Rectal smooth muscle tissue (tissue), 1 donor: ENCODE results near the gene WRAP53.

Experiments
- H3K27ac ChIP-seq: one replicate; pipeline ENCODE4 v1.7.0; 2013; ENCODE audit warnings: low read depth, low read length, inconsistent platforms
- H3K27me3 ChIP-seq: one replicate; pipeline ENCODE4 v1.7.0; 2013; ENCODE audit warnings: low read length; ENCODE audit not compliant: control insufficient read depth, insufficient read depth
- H3K36me3 ChIP-seq: one replicate; pipeline ENCODE4 v1.7.0; 2013; ENCODE audit warnings: low read length; ENCODE audit not compliant: control insufficient read depth, insufficient read depth
- H3K4me1 ChIP-seq: one replicate; pipeline ENCODE4 v1.7.0; 2013; ENCODE audit warnings: low read length; ENCODE audit not compliant: control insufficient read depth, insufficient read depth
- H3K4me3 ChIP-seq: one replicate; pipeline ENCODE4 v1.7.0; 2013; ENCODE audit warnings: low read length
- H3K9ac ChIP-seq: one replicate; pipeline ENCODE4 v1.7.0; 2013; ENCODE audit warnings: low read length

Gene WRAP53

DNA sequence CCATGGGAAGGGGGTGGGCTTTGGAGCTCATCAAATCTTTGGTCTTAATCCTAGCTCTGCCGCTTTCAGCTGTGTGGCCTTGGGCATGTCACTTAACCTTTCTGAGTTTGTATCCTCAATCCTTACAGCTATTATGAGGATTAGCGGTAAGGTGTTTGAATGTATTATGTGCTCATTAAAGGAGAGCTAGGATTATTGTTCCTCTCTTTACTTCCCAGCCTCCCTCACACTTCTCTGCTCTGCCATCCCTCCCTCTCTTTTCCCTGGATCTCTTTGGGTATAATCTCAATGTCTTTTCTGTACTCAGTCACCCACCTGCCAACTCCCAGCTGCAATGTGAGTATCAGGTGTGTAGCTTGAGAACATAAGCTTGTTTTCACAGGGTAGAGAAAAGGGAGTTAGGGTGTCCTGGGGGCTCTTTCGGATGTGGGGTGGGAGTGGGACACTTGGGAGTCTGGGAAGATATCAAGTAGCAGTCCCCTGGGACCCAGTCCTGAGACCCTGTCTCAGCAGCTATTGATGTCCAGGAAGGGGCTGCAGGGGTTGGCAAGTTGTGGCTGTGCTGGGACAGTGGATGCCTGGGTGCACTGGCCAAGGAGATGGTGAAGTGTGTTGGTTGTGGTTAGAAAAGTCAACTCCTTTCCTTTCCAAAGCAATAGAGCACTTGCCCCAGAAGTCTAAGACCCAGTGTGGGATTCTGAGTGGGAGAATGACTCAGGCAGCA, 18.5 kb downstream of the WRAP53 start:
- Histone ChIP-seq H3K36me3 (no peaks in the 10 kb centered on the region), H3K4me1 (peaks cover 4% of the 10 kb centered on the region), H3K27ac (no peak overlapping the region), H3K9ac (no peak overlapping the region), H3K27me3 (peaks cover 33% of the 10 kb centered on the region), H3K4me3 (no peak overlapping the region)

DNA sequence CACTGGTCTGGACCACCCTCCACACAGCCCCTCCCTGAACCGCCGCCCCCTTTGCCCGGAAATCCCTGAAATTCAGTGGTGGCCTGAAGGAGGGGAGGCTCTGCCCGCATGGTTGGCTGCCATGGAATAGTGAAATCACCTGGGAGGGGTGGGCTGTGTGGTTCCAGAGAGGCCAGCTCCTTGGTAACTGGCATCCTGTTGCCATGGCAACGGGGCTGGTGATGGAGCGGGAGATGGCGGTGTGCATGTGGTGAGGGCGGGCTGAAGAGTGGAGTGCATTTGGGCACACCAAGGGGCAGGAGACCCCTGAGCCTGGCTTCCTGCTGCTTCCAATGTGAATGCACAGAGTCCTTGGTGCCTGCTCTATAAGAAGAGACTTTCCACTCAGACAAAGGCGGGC, 19.2 kb downstream of the WRAP53 start:
- H3K36me3 ChIP-seq = no peaks in the 10 kb centered on the region
- no peak overlapping the region for H3K27ac ChIP-seq
- peaks cover 38% of the 10 kb centered on the region for H3K27me3 ChIP-seq
- H3K4me1 ChIP-seq = peaks cover 4% of the 10 kb centered on the region
- H3K9ac ChIP-seq = no peak overlapping the region
- no peak overlapping the region for H3K4me3 ChIP-seq

DNA sequence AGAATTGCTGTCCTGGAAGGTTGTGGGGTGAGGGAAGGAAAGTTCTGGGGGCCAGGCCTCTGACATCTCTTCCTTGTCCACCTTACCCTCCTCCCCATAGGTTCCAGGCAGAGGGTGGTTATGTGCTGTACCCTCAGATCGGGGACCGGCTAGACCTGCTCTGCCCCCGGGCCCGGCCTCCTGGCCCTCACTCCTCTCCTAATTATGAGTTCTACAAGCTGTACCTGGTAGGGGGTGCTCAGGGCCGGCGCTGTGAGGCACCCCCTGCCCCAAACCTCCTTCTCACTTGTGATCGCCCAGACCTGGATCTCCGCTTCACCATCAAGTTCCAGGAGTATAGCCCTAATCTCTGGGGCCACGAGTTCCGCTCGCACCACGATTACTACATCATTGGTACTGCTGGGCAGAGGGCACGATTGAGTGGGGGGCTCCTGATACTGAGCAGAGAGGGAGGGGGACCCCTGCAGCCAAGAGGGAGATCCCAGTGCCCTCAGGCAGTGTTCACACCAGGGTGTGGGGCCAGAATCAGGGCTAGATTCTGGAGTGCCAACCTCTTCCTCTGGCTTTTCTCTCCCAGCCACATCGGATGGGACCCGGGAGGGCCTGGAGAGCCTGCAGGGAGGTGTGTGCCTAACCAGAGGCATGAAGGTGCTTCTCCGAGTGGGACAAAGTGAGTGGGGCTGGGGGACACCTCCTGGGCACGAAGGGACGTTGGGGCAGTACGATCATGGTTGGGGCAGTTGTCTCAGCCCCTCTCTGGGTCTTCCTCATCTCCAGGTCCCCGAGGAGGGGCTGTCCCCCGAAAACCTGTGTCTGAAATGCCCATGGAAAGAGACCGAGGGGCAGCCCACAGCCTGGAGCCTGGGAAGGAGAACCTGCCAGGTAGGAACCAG, 19.8 kb downstream of the WRAP53 start:
- no peaks in the 10 kb centered on the region for H3K36me3 ChIP-seq
- H3K4me3 ChIP-seq = no peak overlapping the region
- peaks cover 4% of the 10 kb centered on the region for H3K4me1 ChIP-seq
- H3K27me3 ChIP-seq = peaks cover 34% of the 10 kb centered on the region
- H3K9ac ChIP-seq = no peak overlapping the region
- no peak overlapping the region for H3K27ac ChIP-seq

DNA sequence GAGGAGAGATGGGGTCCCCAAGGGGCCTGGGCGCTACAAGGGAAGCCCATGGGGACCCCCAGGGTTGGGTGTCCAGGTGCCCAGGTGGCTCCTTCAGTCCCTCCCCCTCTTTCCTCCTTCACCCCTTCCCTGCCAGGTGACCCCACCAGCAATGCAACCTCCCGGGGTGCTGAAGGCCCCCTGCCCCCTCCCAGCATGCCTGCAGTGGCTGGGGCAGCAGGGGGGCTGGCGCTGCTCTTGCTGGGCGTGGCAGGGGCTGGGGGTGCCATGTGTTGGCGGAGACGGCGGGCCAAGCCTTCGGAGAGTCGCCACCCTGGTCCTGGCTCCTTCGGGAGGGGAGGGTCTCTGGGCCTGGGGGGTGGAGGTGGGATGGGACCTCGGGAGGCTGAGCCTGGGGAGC, 20.8 kb downstream of the WRAP53 start:
- H3K4me1 ChIP-seq = peaks cover 4% of the 10 kb centered on the region
- H3K4me3 ChIP-seq = no peak overlapping the region
- H3K9ac ChIP-seq = no peak overlapping the region
- peaks cover 29% of the 10 kb centered on the region for H3K27me3 ChIP-seq
- H3K36me3 ChIP-seq = no peaks in the 10 kb centered on the region
- no peak overlapping the region for H3K27ac ChIP-seq

DNA sequence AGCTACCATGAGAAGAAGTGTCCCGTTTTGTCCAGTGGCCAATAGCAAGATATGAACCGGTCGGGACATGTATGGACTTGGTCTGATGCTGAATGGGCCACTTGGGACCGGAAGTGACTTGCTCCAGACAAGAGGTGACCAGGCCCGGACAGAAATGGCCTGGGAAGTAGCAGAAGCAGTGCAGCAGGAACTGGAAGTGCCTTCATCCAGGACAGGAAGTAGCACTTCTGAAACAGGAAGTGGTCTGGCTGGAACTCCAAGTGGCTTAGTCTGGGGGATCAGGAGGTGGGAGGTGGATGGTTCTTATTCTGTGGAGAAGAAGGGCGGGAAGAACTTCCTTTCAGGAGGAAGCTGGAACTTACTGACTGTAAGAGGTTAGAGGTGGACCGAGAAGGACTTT, 22.0 kb downstream of the WRAP53 start:
- Histone ChIP-seq H3K27ac (no peak overlapping the region), H3K9ac (no peak overlapping the region), H3K27me3 (peaks cover 25% of the 10 kb centered on the region), H3K4me1 (no peaks in the 10 kb centered on the region), H3K36me3 (no peaks in the 10 kb centered on the region), H3K4me3 (no peak overlapping the region)

DNA sequence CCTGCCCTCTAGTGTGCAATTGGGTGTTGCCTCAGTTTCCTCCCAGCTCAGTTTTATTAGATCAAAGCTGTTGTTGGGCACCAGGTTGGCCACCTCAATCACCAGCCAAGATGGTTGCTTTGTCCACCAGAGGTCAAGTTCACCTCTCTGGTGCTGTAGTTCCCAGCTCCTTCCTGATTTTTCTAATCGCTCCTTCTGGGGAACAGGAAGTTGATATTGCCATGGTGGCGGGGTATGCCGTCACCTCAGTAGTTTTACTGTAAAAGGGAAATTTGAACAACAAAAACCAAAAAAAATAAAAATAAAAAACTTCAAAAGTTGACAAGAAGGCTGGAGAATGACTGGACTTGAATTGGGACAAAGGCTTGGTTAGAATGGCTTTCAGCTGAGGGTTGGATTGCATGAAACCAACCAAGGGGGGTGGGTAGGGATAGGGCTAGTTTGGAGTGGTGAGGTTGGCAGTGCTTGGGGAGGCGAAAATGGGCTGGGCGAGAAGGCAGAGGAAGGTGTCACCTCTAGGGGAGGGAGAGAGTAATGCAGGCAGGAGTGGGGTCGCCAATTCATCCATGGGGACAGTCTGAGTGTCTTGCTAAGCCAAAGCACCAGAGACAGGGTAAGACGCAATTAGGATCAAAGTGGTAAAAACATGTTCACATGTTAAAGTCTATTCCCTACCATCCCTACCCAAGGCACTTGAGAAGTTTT, 22.9 kb downstream of the WRAP53 start:
- H3K27me3 ChIP-seq = peaks cover 25% of the 10 kb centered on the region
- no peaks in the 10 kb centered on the region for H3K4me1 ChIP-seq
- H3K4me3 ChIP-seq = no peak overlapping the region
- no peak overlapping the region for H3K27ac ChIP-seq
- H3K36me3 ChIP-seq = no peaks in the 10 kb centered on the region
- H3K9ac ChIP-seq = no peak overlapping the region

DNA sequence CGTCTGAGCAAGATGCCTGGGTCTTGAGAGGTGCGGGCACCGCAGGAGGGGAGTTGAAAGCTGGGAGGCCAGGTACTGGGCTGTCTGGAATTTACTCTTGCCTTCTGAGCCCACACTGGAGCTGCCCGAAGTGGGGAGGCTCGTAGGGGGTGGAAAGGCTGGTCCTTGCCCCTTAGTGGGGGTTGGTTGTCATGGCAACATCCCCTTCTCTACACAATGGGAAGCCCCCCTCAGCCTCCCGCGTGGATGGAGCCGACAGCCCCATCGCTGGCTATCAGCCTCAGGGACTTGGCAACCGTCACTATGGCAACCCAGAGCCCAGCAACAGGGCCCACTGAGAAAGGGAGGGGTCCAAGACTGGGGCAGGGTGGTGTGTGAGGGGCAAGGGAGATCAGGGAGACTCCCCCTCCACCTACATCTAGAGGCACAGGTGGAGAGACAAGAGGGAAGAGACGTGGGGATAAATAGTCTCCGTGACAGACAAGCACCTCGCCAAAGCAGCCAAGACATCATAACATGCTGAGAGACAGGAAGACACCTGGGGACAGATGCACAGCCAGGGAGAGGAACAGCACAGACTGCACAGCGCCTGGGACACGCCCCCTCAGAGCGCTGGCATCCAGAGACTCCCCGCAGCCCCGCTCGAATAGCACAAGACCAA, 24.0 kb downstream of the WRAP53 start:
- Histone ChIP-seq H3K27me3 (peaks cover 17% of the 10 kb centered on the region), H3K27ac (no peak overlapping the region)

DNA sequence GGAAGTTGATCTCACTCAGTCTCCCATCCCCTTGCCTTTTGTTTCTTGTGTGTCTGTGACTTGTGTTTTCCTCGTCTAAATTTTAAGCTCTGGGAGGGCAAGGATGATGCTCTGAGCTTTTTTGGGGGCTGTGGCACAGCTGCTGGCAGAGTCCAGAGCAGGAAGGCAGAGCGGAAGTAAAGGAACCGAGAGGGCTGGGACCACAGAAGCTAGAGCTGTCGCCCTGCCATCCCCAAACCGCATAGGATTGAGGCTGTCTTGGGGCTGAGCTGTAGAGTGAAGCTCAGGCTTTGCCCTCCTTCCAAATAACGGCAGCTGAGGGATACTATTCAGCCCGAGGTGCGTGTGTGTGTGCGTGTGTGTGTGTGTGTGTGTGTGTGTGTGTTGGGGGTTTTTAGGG, 25.5 kb downstream of the WRAP53 start:
- no peaks in the 10 kb centered on the region for H3K36me3 ChIP-seq
- H3K4me3 ChIP-seq = no peak overlapping the region
- no peak overlapping the region for H3K27ac ChIP-seq
- peaks cover 17% of the 10 kb centered on the region for H3K27me3 ChIP-seq
- H3K4me1 ChIP-seq = peaks cover 2% of the 10 kb centered on the region
- no peak overlapping the region for H3K9ac ChIP-seq

More for the DNA sequence above, 24.0 kb downstream of the WRAP53 start:
- Histone ChIP-seq H3K9ac (no peak overlapping the region), H3K4me3 (no peak overlapping the region), H3K36me3 (no peaks in the 10 kb centered on the region), H3K4me1 (peaks cover 2% of the 10 kb centered on the region)

DNA sequence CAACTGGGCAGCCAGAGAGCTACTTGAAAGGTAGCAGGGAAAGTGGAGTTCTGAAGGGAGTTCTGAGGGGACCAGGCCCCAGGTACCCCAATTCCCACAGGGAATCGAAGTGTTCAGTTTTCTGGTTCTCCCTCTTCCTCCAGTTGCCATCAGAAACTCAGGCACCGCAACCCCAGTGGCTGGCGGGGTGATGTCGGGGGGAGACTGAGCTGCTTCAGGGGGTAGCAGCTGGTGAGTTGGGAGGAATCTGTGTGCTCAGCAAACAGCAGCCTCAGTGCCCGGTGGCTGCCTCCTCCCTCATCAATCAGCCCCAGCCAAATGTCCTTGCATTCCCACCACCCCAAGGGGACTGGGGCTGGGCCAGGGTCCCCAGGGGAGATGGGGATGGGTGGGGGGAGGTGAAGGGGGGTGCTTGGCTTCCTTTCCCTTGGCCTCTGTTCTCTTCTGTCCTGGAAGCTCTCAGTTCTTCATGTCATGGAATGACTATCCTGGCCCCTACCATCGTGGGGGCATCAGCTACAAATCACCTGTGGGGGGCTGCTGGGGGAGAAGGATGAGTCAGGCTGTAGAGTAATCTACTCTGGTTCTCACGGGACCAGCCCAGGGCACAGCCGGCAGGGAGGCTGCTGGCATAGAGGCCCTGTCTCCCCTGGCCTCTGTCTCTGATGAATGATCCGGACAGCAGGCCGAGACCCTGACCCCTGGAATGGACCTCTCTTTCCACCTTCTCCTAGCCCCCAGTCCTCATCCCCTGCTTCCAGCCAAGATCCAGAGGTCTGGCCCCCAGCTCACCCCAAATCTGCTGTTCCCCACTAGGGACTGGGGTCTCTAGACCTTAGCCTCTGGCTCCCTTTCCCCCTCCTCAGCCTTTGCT, 26.7 kb downstream of the WRAP53 start:
- Histone ChIP-seq H3K27ac (no peak overlapping the region), H3K4me3 (no peak overlapping the region), H3K36me3 (no peaks in the 10 kb centered on the region), H3K27me3 (peaks cover 20% of the 10 kb centered on the region), H3K4me1 (peaks cover 2% of the 10 kb centered on the region), H3K9ac (no peak overlapping the region)

DNA sequence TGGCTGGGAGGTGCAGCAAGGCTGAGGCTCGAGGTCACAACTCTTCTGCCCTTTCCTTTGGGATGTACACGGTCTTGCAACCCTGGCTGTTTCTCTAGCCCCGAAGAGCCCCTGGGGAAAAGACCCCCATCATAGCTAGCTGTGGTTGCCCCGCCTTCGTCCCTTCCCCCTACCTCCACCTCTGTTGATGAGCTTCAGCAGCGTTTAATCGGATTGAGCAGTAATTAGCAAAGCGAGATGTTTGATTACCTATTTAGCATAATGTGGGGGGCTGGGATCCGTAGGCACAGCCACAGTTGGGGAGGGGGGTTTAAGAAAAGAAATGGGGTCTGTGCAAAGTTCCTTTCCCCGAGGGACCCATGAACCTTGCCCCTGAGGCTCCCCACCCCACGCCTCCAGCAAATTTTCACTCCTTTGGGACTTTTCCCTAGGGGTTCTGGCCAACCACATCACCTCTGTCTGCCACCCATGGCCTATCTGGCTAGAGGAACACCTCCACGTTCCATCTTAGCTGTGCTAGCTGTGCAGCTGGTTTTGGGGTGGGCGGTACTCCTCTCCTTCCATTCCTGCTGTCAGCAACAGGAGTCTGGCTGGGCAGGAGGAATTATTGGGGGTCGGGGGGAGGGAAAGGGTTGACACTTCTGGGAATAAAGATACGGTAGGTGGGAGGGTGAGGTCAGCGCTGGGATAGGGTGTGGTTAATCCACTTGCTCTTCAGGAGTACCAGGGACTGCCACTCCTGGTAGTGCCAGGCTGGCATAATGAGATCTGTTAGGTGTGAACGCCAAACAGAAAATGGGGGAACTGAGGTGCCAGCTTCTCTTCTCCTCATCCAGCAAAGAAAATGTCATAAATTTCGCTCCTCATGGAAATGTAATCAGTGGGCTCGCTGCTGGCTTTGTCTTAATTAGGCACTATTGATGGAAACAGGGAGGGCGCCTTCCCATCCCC, 27.9 kb downstream of the WRAP53 start:
- H3K4me3 ChIP-seq = peak overlapping the region; percentile 67
- peak overlapping the region; percentile 25 for H3K27ac ChIP-seq
- H3K9ac ChIP-seq = no peak overlapping the region
- no peaks in the 10 kb centered on the region for H3K36me3 ChIP-seq
- peaks cover 20% of the 10 kb centered on the region for H3K27me3 ChIP-seq
- H3K4me1 ChIP-seq = peaks cover 2% of the 10 kb centered on the region
